GM12801 (cell line): ENCODE measurements around the gene RBM19.

Experiments used
- TF ChIP-seq, protein P1 (sequence below): IDR thresholded peaks from one replicate; pipeline ENCODE4 v1.5.1; 2011; ENCODE audit warnings: control low read depth; ENCODE audit not compliant: insufficient read length; ENCODE audit errors: extremely low read depth

The RBM19 gene

DNA sequence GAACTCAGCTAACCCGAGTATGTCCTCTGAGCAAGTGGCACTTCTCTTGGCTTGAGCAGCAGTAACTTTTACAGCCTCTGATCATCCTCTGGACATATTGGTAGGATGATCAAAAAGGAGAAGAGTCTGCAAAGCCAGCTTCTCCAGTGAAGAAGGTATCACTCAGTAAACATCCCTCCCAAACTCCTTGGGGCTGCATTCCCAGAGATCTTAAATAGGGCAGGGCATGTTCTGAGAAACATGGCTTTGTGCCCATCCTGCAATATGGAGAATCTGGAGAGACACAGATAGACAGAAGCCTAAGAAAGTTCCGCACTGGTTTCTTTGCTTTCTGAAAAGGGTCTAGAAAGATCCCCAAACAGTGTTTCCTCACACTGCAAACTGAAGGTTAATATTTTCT is 65.4 kb downstream of the RBM19 start:
- TF ChIP-seq, protein P1, sequence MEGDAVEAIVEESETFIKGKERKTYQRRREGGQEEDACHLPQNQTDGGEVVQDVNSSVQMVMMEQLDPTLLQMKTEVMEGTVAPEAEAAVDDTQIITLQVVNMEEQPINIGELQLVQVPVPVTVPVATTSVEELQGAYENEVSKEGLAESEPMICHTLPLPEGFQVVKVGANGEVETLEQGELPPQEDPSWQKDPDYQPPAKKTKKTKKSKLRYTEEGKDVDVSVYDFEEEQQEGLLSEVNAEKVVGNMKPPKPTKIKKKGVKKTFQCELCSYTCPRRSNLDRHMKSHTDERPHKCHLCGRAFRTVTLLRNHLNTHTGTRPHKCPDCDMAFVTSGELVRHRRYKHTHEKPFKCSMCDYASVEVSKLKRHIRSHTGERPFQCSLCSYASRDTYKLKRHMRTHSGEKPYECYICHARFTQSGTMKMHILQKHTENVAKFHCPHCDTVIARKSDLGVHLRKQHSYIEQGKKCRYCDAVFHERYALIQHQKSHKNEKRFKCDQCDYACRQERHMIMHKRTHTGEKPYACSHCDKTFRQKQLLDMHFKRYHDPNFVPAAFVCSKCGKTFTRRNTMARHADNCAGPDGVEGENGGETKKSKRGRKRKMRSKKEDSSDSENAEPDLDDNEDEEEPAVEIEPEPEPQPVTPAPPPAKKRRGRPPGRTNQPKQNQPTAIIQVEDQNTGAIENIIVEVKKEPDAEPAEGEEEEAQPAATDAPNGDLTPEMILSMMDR: no peak

DNA sequence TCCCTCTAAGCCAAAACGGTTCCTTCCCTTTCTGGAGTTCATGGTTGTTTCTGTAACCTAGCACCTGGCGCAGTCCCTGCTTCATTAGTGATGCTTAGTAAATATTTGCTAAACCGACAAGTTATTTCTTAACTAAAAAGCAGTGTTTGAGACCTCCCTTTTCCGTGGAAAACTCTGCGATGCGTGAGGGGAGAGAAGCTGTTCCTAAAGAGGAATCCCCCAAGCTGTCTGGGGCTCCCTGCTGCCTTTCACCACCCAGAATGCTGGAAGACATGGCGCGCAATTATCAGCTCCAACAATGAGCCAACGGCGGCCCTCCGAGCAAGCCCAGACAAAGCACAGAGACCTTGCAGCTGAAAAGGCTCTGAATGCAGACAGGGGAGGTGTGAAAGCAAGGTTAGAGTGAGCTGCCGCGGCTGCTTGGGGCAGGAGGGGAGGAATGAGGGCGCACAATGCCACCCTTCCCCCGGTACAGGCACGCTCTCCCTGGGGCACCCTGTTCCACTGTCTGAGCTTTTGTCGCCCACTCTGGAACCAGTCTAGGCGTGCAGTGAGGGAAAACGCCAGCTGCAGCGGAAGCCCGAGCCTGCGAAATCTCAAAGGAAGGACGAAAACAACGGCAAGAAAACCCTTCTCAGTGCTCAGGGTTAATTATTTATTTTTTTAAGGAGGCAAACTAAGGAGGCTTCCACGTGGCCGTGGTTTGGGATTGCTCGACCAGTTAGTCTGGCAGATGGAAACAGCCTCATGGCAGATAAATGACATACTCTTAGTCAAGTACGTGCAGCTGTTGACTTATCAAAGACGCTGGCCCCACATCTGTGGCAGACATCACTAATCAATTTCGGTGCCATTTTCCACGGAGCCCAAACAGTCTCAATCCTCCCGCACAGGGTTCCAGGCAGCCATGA is 66.3 kb downstream of the RBM19 start:
- TF ChIP-seq, protein P1: no peak

DNA sequence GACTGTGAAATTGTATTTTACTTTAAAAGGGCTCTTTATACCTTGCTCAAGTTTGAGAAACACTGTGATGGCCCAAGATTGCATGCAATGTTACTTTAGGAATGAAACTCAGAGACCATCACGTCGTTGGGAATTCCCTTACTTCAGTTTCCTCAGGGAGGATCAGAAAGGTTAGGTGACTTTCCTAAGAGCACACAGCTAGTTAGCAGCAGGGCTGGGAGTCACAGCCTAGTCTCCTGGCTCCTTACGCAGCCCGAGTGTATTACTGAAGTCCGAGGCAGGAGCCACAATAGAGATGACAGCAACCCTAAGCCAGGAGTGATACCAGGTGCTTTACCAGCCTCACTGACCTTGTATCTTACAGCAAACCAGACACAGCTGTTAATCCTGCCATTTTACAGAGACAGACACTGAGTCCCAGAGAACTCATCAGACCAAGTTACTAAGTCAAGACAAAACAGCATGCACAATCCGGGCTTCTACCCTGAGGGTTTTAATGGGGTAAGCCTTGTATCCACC is 67.0 kb downstream of the RBM19 start:
- TF ChIP-seq, protein P1: no peak

DNA sequence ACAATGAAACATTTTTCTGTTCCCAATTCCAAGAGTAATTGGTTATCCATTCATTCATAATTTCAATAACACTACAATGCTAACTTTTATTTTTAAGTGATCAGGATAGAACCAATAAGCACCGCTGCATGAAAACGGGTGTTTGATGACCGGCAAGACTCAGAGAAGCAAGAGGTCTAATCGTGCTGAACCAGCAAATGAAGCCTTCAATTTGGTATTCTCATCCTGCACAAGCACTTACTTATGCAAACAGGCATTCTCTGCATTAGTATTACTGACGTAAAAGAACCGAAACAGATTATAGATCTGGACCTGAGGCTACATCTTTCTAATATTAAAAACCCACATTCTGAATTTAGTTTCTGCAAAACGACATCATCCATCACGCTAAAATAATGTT is 67.7 kb downstream of the RBM19 start:
- TF ChIP-seq, protein P1: no peak

DNA sequence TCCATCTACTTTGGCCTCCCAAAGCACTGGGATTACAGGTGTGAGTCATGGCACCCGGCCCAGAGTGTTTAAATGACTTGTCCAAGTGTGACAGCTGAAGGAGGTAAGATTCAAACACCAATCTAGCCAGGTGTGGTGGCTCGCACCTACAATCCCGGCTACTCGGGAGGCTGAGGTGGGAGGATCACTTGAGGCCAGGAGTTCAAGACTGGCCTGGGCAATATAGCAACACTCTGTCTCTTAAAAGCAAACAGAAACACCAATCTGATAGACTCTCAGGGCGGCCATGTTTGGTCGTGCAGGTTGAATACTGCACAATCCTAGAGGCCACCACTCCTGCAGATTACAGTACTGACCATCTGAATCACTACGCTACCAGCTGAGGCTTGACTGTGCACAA is 68.7 kb downstream of the RBM19 start:
- TF ChIP-seq, protein P1: no peak

DNA sequence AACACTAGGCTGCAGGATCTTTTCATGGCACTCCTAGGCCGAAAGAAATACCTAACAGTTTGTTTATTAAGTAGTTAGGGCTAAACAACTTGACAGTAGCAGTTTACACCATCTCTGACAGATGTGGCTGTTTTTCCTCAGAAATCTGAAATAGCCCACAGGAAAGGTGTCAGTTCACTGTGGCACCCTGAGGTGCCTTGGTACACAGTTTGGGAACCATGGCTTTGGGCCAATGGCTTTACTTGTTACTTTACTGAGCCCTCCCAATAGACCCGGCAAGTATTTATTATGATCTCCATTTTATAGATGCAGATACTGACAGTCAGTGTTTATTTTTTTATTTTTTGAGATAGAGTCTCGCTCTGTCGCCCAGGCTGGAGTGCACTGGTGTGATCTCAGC is 69.3 kb downstream of the RBM19 start:
- TF ChIP-seq, protein P1: no peak

DNA sequence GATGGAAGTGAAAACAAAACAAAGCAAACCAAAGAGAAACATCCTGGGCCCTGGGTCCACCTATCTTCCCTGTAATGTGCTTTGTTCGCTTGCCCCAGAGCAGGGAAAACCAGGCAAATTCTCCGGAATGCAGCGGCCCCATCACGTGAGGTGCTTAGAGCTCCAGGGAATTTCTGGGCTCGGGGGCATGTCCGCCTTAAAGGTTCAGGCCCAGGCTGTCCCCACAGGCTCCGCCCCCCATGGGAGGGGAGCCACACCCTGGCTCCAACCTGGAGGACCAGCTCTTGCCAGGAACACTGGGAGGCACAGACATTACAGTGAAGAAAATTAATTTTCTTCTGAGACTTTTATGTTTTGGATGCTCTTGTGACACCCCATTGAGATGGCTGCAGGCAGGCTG is 69.9 kb downstream of the RBM19 start:
- TF ChIP-seq, protein P1: no peak
